Skin of body (tissue), 3 donors: ENCODE results near the gene NMNAT3. TPM values are rescaled to one million over a fixed set of nuclear protein-coding genes. Genes with fewer than 3 reads are reported as not detected.

Experiments used
- DNase-seq: peaks from one replicate; lab custom pipeline; 2025; lab: John Stamatoyannopoulos, UW
- small RNA-seq: library from RNA; depleted of rRNA; stranded (forward); fragments of <200 nt; gene quantifications from one replicate; pipeline ENCODE3, GENCODE V24; 2014; ENCODE audit warnings: low replicate concordance
- total RNA-seq: library from RNA; depleted of rRNA; stranded (reverse); fragments of >200 nt; gene quantifications from one replicate; pipeline ENCODE4 v1.2.3, GENCODE V29; 2014

The NMNAT3 gene
- total RNA-seq, 1 donor from 2014 or later, result 6.7 TPM

DNA sequence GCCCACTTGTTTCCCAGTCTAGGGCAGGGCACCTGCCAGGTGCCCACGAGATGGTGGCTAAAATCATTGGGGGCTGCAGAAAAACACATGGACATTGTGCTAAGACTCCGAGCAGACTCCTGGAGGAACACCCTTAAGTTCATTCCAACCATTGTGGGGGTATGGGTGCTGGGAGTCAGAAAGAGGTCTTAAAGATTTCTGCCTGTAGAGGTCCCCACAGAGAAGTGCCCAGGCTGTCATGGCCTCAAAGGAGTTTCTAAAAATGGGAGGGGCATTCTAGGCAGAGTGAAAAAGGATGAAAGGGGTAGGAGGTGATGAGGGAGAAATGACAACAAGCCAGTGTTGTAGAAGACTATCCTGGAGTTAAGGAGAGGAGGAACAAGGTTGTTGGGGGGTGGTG is 155.4 kb downstream of the NMNAT3 start:
- DNase-seq, result no peak

DNA sequence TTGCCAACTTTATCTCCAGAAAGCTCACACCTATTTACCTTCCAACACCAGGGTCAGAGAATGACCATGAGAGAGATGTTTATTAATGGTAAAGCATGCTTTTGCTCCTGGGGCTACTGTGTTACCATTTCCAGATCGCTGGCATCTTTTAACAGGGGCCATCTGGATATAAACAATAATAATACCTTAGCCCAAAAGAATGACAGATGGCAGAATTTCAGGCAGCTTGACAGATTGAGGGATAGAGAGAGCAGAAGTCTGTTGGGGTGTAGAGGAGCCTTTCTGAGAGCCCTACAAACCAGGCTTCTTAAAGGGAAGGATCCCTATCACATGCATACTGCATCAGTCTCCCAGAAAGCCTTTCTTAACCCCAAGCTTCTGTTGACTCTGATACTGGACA is 156.0 kb downstream of the NMNAT3 start:
- no peak for DNase-seq

DNA sequence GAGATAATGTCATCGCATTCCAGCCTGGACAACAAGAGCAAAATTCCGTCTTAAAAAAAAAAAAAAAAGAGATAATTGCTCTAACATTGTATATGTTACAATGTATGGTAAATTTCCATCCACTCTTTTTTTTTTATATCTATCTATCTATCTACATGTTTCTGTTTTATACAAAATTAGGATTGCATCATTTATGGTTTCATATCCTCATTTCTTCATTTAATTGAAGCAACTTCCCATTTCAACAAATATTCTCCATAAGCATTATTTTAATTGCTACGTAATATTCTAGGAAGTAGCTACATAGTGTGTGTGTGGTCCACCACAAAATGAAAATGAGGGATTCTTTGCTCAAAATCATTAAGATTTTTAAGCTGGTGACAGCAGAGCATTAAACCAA is 156.6 kb downstream of the NMNAT3 start:
- DNase-seq, result no peak

DNA sequence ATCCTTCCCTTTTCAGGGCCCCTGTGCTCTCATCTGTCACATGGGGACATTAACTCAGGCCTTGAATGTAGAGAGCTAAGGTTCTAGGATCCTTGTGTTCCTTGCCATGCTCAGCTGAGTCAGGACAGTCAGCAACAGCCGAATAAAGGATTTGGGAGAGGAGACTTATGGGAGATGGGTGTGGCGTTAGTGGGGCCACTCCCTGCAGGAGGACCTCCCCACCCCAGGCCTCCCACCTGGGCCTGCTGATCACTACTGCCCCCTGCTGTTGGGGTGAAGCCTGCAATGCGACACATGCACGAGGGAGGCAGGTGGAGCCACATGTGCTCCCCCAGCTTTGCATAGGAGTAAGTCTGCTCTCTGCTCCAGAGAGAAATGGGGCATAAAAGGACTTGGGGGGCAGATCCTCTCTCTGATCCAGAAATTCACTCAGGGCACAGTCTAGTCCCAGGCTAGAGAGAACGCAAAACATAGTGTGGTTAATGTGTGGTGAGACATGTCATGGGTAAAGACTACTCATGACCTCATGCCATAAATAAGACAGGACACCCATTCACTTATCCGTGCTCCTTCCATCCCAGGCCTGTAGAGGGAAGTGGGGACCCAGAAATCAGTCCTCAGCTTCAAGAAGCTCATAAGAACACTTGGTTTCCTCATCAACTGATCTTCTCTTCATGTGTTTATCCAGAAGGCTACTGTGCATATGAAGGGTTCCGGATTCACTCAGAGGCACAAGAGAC is 157.6 kb downstream of the NMNAT3 start:
- no peak for DNase-seq

DNA sequence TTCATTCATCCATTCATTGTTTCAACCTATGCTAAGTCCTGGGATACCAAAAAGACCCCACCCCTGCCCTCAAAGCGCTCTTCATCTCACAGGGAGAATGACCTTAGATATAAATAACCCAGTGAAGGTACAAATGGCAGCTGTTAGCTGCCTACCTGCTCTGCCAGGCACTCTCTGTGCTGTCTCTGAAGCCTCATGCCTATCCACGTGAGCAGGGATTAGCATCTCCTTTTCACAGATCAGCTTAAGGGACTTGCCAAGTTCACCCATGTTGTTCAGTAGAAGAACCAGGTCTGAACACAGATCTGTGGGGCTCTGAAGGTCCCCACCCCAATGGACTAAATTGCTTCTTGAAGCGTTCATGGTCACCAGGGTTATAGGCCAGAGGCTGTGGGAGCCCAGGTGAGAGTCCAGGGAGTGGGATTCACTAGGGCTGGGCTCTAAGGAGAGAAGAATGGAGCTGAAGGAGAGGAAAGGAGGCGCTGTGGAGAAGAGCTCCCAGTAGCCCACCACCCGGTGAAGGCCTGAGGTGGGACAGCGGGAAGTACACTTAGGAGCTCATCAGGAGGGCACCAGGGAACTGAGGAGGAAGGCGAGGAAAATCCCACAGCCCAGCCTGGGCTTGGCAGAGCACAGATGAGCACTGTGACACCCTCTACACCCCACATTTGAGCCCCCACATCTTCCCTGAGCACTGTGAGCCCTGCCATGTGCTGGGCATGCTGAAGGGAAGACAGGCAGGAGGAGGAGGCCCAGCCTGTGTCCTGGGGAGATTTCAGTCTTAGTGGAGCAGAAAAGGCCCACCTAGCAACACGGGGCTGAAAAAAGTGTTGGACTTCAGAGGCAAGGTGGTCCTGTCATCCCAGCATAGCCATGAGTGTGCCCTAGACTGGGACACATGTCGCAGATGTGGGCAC is 158.6 kb downstream of the NMNAT3 start:
- no peak for DNase-seq

DNA sequence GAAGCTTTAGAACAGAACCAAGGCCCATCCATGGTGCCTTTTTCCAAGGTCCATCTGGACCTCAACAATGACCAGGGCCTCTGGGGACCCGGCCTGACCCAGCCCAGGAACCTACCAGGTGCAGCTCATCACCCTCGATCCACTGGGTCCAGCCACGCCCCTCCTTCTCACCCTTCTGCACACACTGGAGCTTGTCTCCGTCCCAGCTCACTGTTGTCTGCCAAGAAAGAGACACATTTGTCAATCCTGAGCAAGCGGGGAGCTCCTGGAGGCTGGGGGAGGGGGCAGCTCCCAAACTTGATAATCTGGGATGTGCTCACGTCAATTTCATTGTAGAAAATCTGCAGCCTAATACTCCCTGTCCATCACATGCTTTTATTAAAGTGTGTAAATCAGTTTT is 159.5 kb downstream of the NMNAT3 start:
- no peak for DNase-seq

DNA sequence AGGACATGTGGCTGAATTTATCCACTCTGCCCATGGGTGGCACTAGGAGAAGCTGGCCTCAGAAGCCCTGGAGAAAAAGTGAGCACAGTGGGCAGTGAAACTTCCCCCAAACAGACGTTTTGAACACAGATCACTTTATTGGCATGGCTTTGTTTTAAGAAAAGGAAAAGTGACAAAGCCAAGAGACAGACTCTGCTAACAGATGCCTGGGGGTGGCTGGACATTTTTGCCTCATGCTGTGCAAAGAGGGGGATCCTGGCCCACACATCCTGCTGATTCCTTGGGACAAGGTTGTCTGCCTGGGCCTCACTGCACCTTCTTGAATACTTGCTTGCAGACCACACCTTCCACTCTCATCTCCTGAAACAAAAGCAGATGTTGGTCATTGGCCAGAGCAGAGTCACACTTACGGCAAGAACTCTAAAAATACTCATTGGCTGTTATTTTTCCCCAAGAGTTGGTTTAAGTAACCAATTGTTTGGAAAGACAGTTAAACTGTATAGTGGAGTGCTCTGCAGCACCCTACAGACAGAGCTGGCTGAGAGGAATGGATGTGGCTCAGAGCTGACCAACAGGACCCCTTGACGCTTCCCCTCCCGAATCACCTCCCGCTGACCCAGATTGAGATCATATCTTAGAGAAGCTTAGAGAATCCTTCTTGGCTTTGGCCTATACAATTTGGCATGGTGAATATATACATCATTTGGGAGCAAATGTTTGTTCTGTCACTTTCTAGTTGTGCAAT is 160.3 kb downstream of the NMNAT3 start:
- peak; percentile 40 for DNase-seq

DNA sequence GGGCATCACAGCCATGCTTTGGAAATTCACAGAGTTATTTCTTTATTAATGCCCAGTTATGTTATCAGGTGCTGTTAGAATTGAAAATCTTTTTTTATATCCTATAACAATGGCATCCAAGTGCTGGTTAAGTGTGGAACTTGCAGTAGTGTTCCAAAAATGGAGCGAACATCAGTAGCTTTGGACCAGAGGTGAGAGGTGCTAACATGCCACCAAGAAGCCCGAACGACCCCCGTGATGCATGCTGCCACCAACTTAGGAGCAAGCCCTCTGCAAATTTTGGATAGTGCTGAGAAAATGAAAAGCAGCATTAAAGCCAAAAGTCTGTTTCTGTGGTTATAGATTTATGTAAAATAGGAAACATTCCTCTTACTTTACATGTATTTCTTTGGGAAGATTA is 163.0 kb downstream of the NMNAT3 start:
- no peak for DNase-seq

Small RNA genes within 50 kb of the gene (small RNA-seq; reads per million reads assigned to genes)
- gene RN7SL724P, result not detected

Other genes starting within 250 kb of the NMNAT3 start
- gene RBP2, start 201.5 kb downstream of the NMNAT3 start, total RNA-seq, result not detected
- gene RBP1, start 138.2 kb downstream of the NMNAT3 start, total RNA-seq, result 21.6 TPM